ENCODE data around the gene GORASP2.
"Not testable (repeated sequence)": the region's sequence is repeated elsewhere in the genome, so short reads cannot be mapped to it uniquely, and the experiment has no call there.

Gene GORASP2

DNA sequence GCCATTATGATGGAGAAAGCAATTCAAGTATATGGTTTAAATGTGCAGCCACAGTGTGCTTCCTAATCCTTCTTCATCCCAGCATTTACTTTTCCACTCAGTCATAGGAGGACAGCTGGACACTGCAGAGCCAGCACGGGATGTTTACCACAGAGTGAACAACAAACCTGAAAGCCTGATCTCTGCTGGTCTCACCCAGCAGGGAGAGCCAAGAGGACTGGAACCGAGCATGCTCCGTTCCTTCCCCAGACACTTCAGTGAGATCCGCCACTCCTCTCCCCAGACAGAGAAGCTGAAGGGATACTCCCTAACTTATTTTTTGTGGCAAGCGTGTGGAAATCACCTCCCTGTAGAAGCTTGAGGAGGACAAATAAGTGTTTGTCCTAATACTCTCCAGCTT is 23.2 kb upstream of the GORASP2 start:
- Histone ChIP-seq H3K4me1 (ENCODE audit: control insufficient read depth, low read length) (no peaks in the 10 kb centered on the region), H3K9me2 (replicated peaks; ENCODE audit: control insufficient read depth, low read length) (no peaks in the 10 kb centered on the region), H3K79me2 (ENCODE audit: control insufficient read depth, low read length) (no peaks in the 10 kb centered on the region), H4K20me1 (ENCODE audit: control insufficient read depth, insufficient read depth, low read depth, low read length) (no peaks in the 10 kb centered on the region), H3K36me3 (ENCODE audit: control insufficient read depth, low read length) (no peaks in the 10 kb centered on the region), H3K27ac (ENCODE audit: low read depth, low read length) (no peak overlapping the region), H3F3A (ENCODE audit: control insufficient read depth, insufficient read depth) (no peaks in the 10 kb centered on the region), H3K4me2 (ENCODE audit: low read length) (no peak overlapping the region), H3K4me3 (ENCODE audit: low read length) (no peak overlapping the region), H3K27me3 (ENCODE audit: control insufficient read depth, low read length) (peaks cover 12% of the 10 kb centered on the region; the same call in 1 of the 2 replicates), H3K9me3 (ENCODE audit: control insufficient read depth, insufficient read depth, low read length) (no peaks in the 10 kb centered on the region)
- TF ChIP-seq, protein P1, sequence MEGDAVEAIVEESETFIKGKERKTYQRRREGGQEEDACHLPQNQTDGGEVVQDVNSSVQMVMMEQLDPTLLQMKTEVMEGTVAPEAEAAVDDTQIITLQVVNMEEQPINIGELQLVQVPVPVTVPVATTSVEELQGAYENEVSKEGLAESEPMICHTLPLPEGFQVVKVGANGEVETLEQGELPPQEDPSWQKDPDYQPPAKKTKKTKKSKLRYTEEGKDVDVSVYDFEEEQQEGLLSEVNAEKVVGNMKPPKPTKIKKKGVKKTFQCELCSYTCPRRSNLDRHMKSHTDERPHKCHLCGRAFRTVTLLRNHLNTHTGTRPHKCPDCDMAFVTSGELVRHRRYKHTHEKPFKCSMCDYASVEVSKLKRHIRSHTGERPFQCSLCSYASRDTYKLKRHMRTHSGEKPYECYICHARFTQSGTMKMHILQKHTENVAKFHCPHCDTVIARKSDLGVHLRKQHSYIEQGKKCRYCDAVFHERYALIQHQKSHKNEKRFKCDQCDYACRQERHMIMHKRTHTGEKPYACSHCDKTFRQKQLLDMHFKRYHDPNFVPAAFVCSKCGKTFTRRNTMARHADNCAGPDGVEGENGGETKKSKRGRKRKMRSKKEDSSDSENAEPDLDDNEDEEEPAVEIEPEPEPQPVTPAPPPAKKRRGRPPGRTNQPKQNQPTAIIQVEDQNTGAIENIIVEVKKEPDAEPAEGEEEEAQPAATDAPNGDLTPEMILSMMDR (IDR thresholded peaks at IDR 0.05; ENCODE audit: low read depth, low read length, poor library complexity, severe bottlenecking): no peak
- TF ChIP-seq EZH2phosphoT487 (IDR thresholded peaks at IDR 0.05; ENCODE audit: borderline replicate concordance, low read length): no peak

DNA sequence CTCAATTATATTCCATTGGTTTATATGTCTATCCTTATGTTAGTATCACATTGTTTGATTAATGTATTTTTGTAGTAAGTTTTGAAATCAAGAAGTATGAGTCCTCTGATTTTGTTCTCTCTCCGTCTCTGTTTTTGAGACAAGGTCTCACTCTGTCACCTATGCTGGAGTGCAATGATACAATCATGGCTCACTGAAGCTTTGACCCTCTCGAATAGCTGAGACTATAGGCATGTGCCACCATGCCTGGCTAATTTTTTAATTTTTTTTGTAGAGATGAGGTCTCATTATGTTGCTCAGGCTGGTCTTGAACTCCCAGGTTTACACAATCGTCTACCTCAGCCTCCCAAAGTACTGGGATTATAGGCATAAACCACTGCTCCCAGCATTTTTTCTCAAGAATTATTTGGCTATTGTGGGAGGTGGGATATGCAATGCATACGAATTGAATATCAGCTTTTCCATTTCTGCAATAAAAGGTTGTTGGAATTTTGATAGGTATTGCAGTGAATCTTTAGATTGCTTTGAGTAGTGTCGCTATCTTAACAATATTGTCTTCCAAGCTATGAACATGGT is 17.7 kb upstream of the GORASP2 start:
- TF ChIP-seq EZH2phosphoT487 (IDR thresholded peaks at IDR 0.05; ENCODE audit: borderline replicate concordance, low read length): no peak
- TF ChIP-seq, protein P1 (IDR thresholded peaks at IDR 0.05; ENCODE audit: low read depth, low read length, poor library complexity, severe bottlenecking): no peak
- H3F3A ChIP-seq (ENCODE audit: control insufficient read depth, insufficient read depth): no peaks in the 10 kb centered on the region
- no peak overlapping the region for H3K4me3 ChIP-seq (ENCODE audit: low read length)
- H3K27ac ChIP-seq (ENCODE audit: low read depth, low read length): no peak overlapping the region
- H3K27me3 ChIP-seq (ENCODE audit: control insufficient read depth, low read length): no peaks in the 10 kb centered on the region
- no peaks in the 10 kb centered on the region for H4K20me1 ChIP-seq (ENCODE audit: control insufficient read depth, insufficient read depth, low read depth, low read length)
- H3K36me3 ChIP-seq (ENCODE audit: control insufficient read depth, low read length): no peaks in the 10 kb centered on the region
- H3K9me2 ChIP-seq (replicated peaks; ENCODE audit: control insufficient read depth, low read length): no peaks in the 10 kb centered on the region
- peaks cover 3% of the 10 kb centered on the region; the same call in 1 of the 2 replicates for H3K9me3 ChIP-seq (ENCODE audit: control insufficient read depth, insufficient read depth, low read length)
- no peaks in the 10 kb centered on the region for H3K4me1 ChIP-seq (ENCODE audit: control insufficient read depth, low read length)
- no peaks in the 10 kb centered on the region for H3K79me2 ChIP-seq (ENCODE audit: control insufficient read depth, low read length)
- H3K4me2 ChIP-seq (ENCODE audit: low read length): no peak overlapping the region

DNA sequence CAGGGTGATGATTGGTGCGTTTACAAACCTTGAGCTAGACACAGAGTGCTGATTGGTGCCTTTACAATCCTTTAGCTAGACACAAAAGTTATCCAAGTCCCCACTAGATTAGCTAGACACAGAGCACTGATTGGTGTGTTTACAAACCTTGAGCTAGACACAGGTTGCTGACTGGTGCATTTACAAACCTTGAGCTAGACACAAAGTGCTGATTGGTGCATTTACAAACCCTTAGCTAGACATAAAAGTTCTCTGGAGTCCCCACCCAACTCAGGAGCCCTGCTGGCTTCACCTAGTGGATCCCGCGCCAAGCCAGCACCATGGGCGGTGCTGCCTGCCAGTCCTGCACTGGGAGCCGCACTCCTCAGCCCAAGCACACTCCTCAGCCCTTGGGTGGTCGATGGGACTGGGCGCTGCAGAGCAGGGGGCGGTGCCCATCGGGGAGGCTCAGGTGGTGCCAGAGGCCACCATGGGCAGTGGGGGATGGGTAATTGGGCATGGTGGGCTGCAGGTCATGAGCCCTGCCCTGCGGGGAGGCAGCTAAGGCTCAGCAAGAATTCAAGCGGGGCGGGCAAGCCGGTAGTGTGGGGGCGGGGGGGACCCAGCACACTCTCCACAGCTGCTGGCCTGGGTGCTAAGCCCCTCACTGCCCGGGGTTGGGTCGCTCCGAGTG is 13.9 kb upstream of the GORASP2 start:
- not testable (repeated sequence) for H4K20me1 ChIP-seq (ENCODE audit: control insufficient read depth, insufficient read depth, low read depth, low read length); H3K4me2 ChIP-seq (ENCODE audit: low read length); H3K27ac ChIP-seq (ENCODE audit: low read depth, low read length); H3K4me1 ChIP-seq (ENCODE audit: control insufficient read depth, low read length); H3K79me2 ChIP-seq (ENCODE audit: control insufficient read depth, low read length); H3K4me3 ChIP-seq (ENCODE audit: low read length); H3K27me3 ChIP-seq (ENCODE audit: control insufficient read depth, low read length); H3K9me2 ChIP-seq (replicated peaks; ENCODE audit: control insufficient read depth, low read length); H3F3A ChIP-seq (ENCODE audit: control insufficient read depth, insufficient read depth); H3K36me3 ChIP-seq (ENCODE audit: control insufficient read depth, low read length)
- H3K9me3 ChIP-seq (ENCODE audit: control insufficient read depth, insufficient read depth, low read length): peaks cover 19% of the 10 kb centered on the region

DNA sequence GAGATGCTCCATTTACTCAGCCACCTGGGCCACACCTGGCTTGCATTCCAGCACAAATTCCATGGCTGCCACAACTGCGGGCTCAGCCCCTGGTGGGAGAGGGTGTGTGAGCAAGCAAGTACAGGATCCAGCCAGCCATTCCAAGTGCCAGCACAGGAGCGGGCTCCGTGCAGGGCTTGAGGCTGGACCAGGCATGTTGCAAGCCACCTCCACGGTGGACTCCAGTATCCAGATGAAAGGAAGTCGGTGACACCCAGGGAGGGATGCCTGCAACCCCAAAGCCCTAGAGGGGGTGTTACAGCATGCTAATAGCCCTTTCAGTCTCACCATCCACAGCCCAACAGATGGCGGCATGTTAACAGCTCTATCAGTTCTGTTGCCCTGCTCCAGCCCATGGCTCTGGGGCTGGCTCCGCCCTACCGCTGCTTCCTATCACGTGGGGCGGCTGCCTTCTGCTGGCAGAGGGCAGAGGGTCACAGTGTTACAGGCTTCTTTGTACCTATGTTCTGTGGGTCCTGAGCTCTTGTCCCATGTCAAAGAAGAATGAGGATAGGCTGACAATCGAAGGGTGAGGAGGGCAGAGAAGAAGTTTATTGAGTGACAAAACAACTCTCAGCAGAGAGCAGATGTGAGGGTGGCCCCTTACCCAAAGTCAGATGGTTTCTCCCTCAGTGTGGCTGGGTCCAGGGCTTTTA is 11.7 kb upstream of the GORASP2 start:
- Histone ChIP-seq H3F3A (ENCODE audit: control insufficient read depth, insufficient read depth) (no peaks in the 10 kb centered on the region), H3K27ac (ENCODE audit: low read depth, low read length) (no peak overlapping the region), H3K9me2 (replicated peaks; ENCODE audit: control insufficient read depth, low read length) (no peaks in the 10 kb centered on the region), H3K36me3 (ENCODE audit: control insufficient read depth, low read length) (no peaks in the 10 kb centered on the region), H3K79me2 (ENCODE audit: control insufficient read depth, low read length) (no peaks in the 10 kb centered on the region), H4K20me1 (ENCODE audit: control insufficient read depth, insufficient read depth, low read depth, low read length) (no peaks in the 10 kb centered on the region), H3K4me2 (ENCODE audit: low read length) (no peak overlapping the region), H3K4me1 (ENCODE audit: control insufficient read depth, low read length) (no peaks in the 10 kb centered on the region), H3K27me3 (ENCODE audit: control insufficient read depth, low read length) (no peaks in the 10 kb centered on the region), H3K4me3 (ENCODE audit: low read length) (no peak overlapping the region), H3K9me3 (ENCODE audit: control insufficient read depth, insufficient read depth, low read length) (peaks cover 16% of the 10 kb centered on the region)
- TF ChIP-seq, protein P1 (IDR thresholded peaks at IDR 0.05; ENCODE audit: low read depth, low read length, poor library complexity, severe bottlenecking): no peak
- no peak for TF ChIP-seq EZH2phosphoT487 (IDR thresholded peaks at IDR 0.05; ENCODE audit: borderline replicate concordance, low read length)

Data from DOHH2 (cell line).